Measurements from ENCODE around the gene P2RY12. TPM values are rescaled to one million over a fixed set of nuclear protein-coding genes. Genes with fewer than 3 reads are reported as not detected.
A peak's percentile ranks its signal among the peaks of the same experiment; 100 is the strongest.

P2RY12 gene
- polyA plus RNA-seq, 1 donor, result 1.1 TPM

- no peak for DNase-seq
These were observed 38.3 kb downstream of the P2RY12 start for GRCh38 chr3:151346292-151346691.

DNA sequence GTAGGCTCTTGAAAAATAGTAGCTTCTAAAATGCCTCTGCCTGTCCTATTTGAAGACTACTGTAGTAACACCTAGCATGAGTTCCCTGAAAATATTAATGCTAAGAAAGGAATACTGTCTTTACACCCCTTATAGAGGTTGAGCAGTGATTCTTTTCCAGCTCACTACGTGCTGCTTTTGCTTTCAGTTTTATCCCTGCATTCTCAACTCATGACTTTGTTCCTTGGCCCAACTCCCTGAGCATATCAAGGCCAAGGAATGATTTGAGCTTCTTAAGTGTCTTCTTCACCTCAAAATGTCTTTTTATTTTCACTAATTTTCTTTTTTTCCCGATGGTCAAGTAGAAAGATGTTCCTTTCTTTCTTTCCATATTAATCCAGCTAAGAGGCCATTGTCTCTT lies 38.7 kb downstream of the P2RY12 start:
- DNase-seq, result no peak

DNA sequence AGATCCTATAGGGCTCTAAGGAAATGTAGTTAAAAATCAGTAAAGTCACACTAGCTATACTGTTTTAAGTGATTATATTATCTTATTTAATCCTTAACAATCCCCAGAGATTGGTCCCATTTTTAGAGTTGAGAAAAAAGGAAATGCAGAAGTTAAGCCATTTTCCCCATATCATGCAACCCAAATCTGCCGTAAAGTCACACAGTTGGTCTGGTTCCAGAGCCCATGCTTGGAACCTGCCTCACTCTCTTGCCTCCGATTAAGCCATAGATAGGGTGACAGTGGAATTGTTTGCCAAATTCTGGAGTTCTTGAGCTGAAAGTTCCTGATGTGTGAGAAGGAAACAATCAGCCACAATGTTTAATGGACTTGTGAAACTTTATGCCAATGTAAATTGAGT lies 52.9 kb downstream of the P2RY12 start:
- no peak for DNase-seq

DNA sequence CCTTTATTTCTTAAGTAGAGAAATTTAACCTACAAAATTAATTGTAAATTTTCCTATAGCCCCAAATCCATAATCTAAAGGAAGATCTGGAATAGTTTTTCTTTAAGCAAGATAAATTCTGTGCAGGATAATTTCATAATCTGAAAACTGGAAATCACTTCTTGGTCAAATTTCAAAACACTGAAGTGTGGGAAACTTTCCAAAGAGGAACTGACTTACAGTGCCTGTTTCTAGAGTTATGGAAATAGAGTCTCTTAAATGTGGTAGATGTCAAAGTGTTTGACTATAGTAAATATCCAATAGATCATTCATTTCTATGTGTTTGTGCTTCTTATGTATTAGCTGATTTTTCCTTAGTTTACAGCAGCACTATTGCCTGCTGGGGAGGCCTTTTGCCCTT lies 53.7 kb downstream of the P2RY12 start:
- no peak for DNase-seq

DNA sequence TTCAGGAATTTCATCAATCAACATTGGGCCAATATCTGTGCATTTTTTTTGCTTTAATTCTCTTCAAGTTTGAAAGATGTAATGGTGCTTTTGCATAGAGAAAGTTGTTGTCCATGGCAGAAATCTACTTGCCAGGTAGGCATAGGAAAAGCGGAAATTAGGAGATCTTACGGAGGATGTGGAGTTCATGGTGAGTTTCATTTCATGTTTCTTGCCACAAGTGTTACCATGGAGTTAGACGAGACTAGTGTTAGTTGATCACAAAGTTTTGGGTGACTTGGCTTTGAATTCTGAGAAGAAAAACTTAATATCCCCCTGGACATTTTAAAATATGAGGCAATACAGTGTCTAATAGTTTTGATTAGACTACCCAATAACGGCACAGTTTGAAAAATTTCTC lies 54.2 kb downstream of the P2RY12 start:
- DNase-seq, result no peak

- DNase-seq, result no peak
These were observed 55.2 kb downstream of the P2RY12 start, which contains the start of gene P2RY13 for GRCh38 chr3:151329363-151329762. Gene P2RY13 (minus strand): TSS chr3:151329549. CDS start chr3:151329528, 21 bp downstream.

GRCh38 chr3:151328298-151328995 lies 56.1 kb downstream of the P2RY12 start:
- DNase-seq, result no peak

GRCh38 chr3:151327571-151328198 lies 56.9 kb downstream of the P2RY12 start:
- DNase-seq, result peak; percentile 6

GRCh38 chr3:151322511-151322910 lies 62.0 kb downstream of the P2RY12 start:
- DNase-seq, result no peak

- DNase-seq, result no peak
These were observed 63.0 kb downstream of the P2RY12 start for GRCh38 chr3:151321526-151321925.

GRCh38 chr3:151320131-151320530 lies 64.4 kb downstream of the P2RY12 start:
- DNase-seq, result no peak

DNA sequence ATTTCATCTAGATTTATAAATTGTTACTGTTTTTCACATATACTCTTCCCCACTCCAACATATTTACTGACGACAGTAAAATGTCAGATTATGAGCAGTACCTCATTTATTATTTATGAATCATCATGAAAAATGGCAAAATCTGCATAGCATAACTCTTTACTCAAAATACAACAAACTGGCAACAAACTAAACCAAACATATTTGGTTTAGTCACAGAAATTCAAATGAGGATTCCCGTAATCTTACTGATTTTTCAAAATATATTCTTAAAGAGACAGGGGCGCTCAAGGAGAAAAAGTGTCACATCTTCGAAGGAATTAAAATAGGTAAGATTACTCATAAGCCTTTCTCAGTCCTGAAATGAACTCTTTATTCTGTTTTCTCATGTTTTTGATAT lies 64.9 kb downstream of the P2RY12 start:
- no peak for DNase-seq

- DNase-seq, result no peak
These were observed 65.6 kb downstream of the P2RY12 start for GRCh38 chr3:151318991-151319390.

- no peak for DNase-seq
These were observed 66.2 kb downstream of the P2RY12 start for GRCh38 chr3:151318313-151318712.

DNA sequence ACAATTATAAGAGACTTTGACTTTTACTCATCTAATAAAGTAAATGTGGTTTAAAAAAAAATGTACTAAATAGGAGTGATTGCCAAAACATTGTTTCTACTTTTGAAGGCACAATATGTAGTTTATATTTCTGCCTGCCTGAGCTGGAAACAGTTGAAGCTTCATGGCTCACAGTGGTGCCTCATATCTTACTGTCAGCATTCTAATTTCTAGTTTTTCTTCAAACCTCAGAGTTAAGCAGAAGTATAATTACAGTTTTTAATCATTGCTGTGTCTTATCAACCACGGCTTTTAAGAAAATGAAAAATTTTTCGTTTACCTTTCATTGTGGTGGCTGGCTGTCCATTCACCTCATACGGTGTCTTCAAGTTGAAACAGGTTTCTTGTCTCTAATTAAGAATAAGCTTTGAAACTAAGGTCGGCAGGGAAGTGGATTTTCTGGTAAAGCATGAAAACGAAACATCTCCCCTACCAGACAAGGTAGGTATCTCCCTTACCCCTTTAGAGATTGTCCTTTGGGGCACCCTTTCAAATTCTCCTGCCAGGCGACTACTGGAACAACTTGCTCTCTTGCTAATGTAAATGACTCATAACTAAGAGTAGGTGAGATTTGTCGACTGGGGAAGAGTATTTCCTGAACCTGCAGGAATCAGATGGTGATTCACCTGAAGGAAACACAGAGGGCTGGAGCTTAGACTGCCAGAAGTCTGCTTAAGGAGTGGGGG lies 68.1 kb downstream of the P2RY12 start, which contains the start of gene GPR87:
Gene GPR87 (minus strand): TSS at position 554 of the 725 bp plus-strand sequence. CDS start 16,720 bp downstream, outside the sequence.
- DNase-seq, result no peak

- no peak for DNase-seq
These were observed 68.7 kb downstream of the P2RY12 start for GRCh38 chr3:151315846-151316245.

DNA sequence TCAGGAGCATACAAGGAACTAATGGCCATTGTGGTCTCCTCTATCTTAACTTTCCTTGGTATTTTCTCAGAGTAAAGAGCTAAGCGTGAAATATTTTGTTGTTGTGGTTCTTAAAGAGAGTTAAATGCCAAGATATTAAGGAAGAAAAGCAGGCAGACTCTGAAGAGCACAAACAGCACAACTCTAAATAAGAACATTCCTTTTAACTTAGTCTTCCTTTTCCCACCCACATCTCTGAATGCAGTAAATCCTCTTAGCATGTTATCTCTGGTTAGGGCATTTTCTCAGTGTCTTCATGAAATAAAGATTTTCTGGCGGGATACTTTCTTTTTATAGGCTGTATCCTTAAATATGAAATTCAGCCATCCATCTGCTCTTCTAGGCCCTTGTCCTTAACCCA lies 69.4 kb downstream of the P2RY12 start:
- DNase-seq, result no peak

GRCh38 chr3:151314593-151314992 lies 70.0 kb downstream of the P2RY12 start:
- no peak for DNase-seq

GRCh38 chr3:151314137-151314536 lies 70.4 kb downstream of the P2RY12 start:
- no peak for DNase-seq

- no peak for DNase-seq
These were observed 71.6 kb downstream of the P2RY12 start for GRCh38 chr3:151312972-151313371.

GRCh38 chr3:151309566-151309965 lies 75.0 kb downstream of the P2RY12 start:
- no peak for DNase-seq

DNA sequence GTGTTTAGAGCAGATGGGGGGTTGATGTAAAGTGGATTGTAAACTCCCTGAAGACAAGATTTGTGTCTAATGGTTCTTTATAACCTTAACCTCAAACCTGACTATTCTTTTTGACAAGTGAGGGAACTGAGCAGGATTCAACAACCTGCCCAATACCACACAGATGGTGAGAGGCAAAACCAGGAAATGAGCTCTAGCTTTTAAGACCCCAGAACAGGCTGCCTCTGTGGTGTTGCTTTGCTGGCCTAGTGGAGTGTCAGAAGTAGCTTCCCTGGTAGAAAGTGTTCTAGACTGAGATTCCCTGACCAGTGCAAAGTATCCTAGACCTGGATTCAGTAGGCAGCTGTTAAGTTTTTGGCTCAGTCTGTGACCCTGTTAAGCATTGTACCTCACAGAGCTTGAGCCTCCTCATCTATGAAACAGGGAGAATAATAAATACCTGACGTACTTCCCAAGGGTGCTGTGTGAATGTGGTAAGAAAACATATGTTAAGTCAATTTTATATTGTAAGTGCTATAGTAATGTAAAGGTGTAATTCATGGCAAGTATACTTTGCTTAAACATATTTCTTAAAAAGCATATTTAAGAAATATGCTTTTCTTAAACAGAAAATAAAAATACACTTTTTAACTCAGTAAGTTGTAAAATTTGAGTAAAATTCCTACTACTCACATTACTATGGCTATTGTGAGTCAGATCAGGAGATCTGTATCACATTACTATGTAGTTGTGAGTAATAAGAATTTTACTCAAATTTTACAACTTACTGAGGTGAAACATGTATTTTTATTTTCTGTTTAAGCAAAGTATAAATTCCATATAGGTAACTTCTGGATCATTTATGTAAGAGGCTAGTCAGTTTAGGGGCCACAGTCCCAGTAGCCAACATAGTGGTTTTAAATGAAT lies 76.7 kb downstream of the P2RY12 start:
- no peak for DNase-seq
